Neural cell (in vitro differentiated cells): ENCODE data around the gene SMTNL1. TPM values are rescaled to one million over a fixed set of nuclear protein-coding genes. Genes with fewer than 3 reads are reported as not detected.

Source experiments
- H2AFZ ChIP-seq: fragments of 200-600, 300-800 bp; sonication (generic), shearing (Covaris generic); 2 replicates; pipeline ENCODE4 v1.6.0; 2014; ENCODE audit warnings: low read depth, mild to moderate bottlenecking, antibody characterized with exemption, low read length, moderate library complexity
- H3F3A ChIP-seq: fragments of 200-600 bp; shearing (Covaris generic); 2 replicates; pipeline ENCODE4 v1.6.1; 2016; ENCODE audit warnings: mild to moderate bottlenecking, moderate library complexity, mixed read lengths, antibody characterized with exemption, low read length; ENCODE audit not compliant: insufficient read depth, poor library complexity, severe bottlenecking
- H3K27ac ChIP-seq: fragments of 200-600, 300-800 bp; sonication (generic), shearing (Covaris generic); 2 replicates; pipeline ENCODE4 v1.5.1; 2014; ENCODE audit warnings: mild to moderate bottlenecking, low read length, moderate library complexity
- H3K27me3 ChIP-seq: fragments of 300-800, 200-600 bp; sonication (generic), shearing (Covaris generic); 2 replicates; pipeline ENCODE4 v1.6.0; 2014; ENCODE audit warnings: mild to moderate bottlenecking, low read depth, low read length, moderate library complexity; ENCODE audit not compliant: insufficient read depth
- H3K36me3 ChIP-seq: fragments of 300-800, 200-600 bp; sonication (generic), shearing (Covaris generic); 2 replicates; pipeline ENCODE4 v1.5.1; 2014; ENCODE audit warnings: mild to moderate bottlenecking, antibody characterized with exemption, low read length, moderate library complexity; ENCODE audit not compliant: insufficient read depth
- H3K4me2 ChIP-seq: fragments of 300-800, 200-600 bp; sonication (generic), shearing (Covaris generic); 2 replicates; pipeline ENCODE4 v1.6.0; 2014; ENCODE audit warnings: mild to moderate bottlenecking, low read length
- H3K4me3 ChIP-seq: fragments of 300-800, 200-600 bp; sonication (generic), shearing (Covaris generic); 2 replicates; pipeline ENCODE4 v1.5.1; 2014; ENCODE audit warnings: mild to moderate bottlenecking, low read length, moderate library complexity
- H3K79me2 ChIP-seq: fragments of 200-600 bp; shearing (Covaris generic); replicated peaks from 2 replicates; pipeline ENCODE4 v1.6.0; 2014; ENCODE audit warnings: mild to moderate bottlenecking, low read length, moderate library complexity; ENCODE audit not compliant: insufficient read depth
- H3K9ac ChIP-seq: fragments of 300-800, 200-600 bp; sonication (generic), shearing (Covaris generic); 2 replicates; pipeline ENCODE4 v1.6.1; 2016; ENCODE audit warnings: mild to moderate bottlenecking, low read length, mixed read lengths
- H3K9me2 ChIP-seq: fragments of 200-600 bp; shearing (Covaris generic); 2 replicates; pipeline ENCODE4 v1.6.1; 2016; ENCODE audit warnings: mild to moderate bottlenecking, low read length, mixed read lengths; ENCODE audit not compliant: insufficient read depth
- H3K9me3 ChIP-seq: fragments of 200-600, 300-800 bp; sonication (generic), shearing (Covaris generic); 2 replicates; pipeline ENCODE4 v1.6.1; 2016; ENCODE audit warnings: mild to moderate bottlenecking, mixed run types, low read length, moderate library complexity, mixed read lengths
- H4K20me1 ChIP-seq: fragments of 200-600 bp; shearing (Covaris generic); 2 replicates; pipeline ENCODE4 v1.6.1; 2016; ENCODE audit warnings: mild to moderate bottlenecking, mixed run types; ENCODE audit not compliant: insufficient read depth
- EP300 ChIP-seq: fragments of 450-650 bp; conservative IDR thresholded peaks from 2 replicates; pipeline ENCODE4 v1.6.1; 2014; ENCODE audit warnings: antibody characterized with exemption, mild to moderate bottlenecking, moderate library complexity; ENCODE audit not compliant: poor library complexity, severe bottlenecking
- EZH2 ChIP-seq: fragments of 200-600, 300-800 bp; shearing (Covaris generic), sonication (generic); IDR thresholded peaks from 2 replicates; pipeline ENCODE4 v1.6.1; 2014; ENCODE audit warnings: antibody characterized with exemption, low read length, borderline replicate concordance, mild to moderate bottlenecking; ENCODE audit not compliant: insufficient read depth, poor library complexity, severe bottlenecking
- MXI1 ChIP-seq: fragments of 450-650 bp; conservative IDR thresholded peaks from 2 replicates; pipeline ENCODE4 v1.6.1; 2014; ENCODE audit warnings: antibody characterized with exemption, mild to moderate bottlenecking; ENCODE audit not compliant: poor library complexity, severe bottlenecking
- POLR2AphosphoS5 ChIP-seq: IDR thresholded peaks from 2 replicates; pipeline ENCODE4 v1.6.1; 2012
- RAD21 ChIP-seq: fragments of 450-650 bp; conservative IDR thresholded peaks from 2 replicates; pipeline ENCODE4 v1.6.1; 2014; ENCODE audit warnings: antibody characterized with exemption, mild to moderate bottlenecking, moderate library complexity
- SMC3 ChIP-seq: fragments of 450-650 bp; conservative IDR thresholded peaks from 2 replicates; pipeline ENCODE4 v1.6.1; 2014; ENCODE audit warnings: antibody characterized with exemption, mild to moderate bottlenecking, moderate library complexity; ENCODE audit not compliant: poor library complexity
- TAF1 ChIP-seq: IDR thresholded peaks from 2 replicates; pipeline ENCODE4 v1.6.1; 2012; ENCODE audit warnings: low read depth
- polyA plus RNA-seq: library from polyadenylated mRNA; depleted of rRNA; stranded (reverse); fragments of >200 nt; gene quantifications from 2 replicates; pipeline ENCODE4 v1.2.3, GENCODE V29; 2014
- TF ChIP-seq, protein P1 (sequence below): IDR thresholded peaks from 2 replicates; pipeline ENCODE4 v1.6.1; 2012; ENCODE audit warnings: borderline replicate concordance
- TF ChIP-seq, protein P2 (sequence below): fragments of 450-650 bp; IDR thresholded peaks from 2 replicates; pipeline ENCODE4 v1.5.1; 2014; ENCODE audit warnings: antibody characterized with exemption, mild to moderate bottlenecking, moderate library complexity; ENCODE audit not compliant: poor library complexity, severe bottlenecking

SMTNL1 gene
- polyA plus RNA-seq, 1 donor from 2014 or later = not detected

DNA sequence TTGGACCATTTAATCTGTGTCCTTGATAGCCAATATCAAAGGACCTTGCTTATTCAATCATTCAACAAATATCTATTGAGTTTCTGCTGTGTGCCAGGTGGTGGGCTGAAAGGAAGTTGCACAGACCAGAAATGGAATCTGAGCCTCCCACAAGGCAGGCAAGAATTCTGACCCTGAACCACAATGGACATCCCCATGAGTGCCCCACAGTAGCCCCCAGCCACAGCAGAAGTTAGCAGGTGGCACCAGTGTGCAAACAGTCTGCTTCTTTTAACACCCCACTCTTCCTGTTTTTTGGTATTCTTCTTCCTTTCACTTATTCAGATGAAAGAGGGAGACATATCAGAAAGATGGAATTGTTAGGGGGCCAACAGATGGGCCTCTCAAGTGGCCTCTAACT is 47.9 kb downstream of the SMTNL1 start:
- Histone ChIP-seq H3F3A (no peaks in the 10 kb centered on the region), H3K36me3 (no peaks in the 10 kb centered on the region), H3K9ac (no peak overlapping the region), H3K4me3 (no peak overlapping the region), H3K9me3 (no peaks in the 10 kb centered on the region), H3K27me3 (no peaks in the 10 kb centered on the region), H4K20me1 (no peaks in the 10 kb centered on the region), H3K27ac (no peak overlapping the region), H3K4me2 (no peak overlapping the region), H3K79me2 (no peaks in the 10 kb centered on the region), H2AFZ (no peak overlapping the region), H3K9me2 (no peaks in the 10 kb centered on the region)
- TF ChIP-seq SMC3 (no peak), POLR2AphosphoS5 (no peak), MXI1 (no peak), TAF1 (no peak), EZH2 (no peak), EP300 (no peak), RAD21 (no peak)
- TF ChIP-seq, protein P1, sequence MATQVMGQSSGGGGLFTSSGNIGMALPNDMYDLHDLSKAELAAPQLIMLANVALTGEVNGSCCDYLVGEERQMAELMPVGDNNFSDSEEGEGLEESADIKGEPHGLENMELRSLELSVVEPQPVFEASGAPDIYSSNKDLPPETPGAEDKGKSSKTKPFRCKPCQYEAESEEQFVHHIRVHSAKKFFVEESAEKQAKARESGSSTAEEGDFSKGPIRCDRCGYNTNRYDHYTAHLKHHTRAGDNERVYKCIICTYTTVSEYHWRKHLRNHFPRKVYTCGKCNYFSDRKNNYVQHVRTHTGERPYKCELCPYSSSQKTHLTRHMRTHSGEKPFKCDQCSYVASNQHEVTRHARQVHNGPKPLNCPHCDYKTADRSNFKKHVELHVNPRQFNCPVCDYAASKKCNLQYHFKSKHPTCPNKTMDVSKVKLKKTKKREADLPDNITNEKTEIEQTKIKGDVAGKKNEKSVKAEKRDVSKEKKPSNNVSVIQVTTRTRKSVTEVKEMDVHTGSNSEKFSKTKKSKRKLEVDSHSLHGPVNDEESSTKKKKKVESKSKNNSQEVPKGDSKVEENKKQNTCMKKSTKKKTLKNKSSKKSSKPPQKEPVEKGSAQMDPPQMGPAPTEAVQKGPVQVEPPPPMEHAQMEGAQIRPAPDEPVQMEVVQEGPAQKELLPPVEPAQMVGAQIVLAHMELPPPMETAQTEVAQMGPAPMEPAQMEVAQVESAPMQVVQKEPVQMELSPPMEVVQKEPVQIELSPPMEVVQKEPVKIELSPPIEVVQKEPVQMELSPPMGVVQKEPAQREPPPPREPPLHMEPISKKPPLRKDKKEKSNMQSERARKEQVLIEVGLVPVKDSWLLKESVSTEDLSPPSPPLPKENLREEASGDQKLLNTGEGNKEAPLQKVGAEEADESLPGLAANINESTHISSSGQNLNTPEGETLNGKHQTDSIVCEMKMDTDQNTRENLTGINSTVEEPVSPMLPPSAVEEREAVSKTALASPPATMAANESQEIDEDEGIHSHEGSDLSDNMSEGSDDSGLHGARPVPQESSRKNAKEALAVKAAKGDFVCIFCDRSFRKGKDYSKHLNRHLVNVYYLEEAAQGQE = no peak
- TF ChIP-seq, protein P2, sequence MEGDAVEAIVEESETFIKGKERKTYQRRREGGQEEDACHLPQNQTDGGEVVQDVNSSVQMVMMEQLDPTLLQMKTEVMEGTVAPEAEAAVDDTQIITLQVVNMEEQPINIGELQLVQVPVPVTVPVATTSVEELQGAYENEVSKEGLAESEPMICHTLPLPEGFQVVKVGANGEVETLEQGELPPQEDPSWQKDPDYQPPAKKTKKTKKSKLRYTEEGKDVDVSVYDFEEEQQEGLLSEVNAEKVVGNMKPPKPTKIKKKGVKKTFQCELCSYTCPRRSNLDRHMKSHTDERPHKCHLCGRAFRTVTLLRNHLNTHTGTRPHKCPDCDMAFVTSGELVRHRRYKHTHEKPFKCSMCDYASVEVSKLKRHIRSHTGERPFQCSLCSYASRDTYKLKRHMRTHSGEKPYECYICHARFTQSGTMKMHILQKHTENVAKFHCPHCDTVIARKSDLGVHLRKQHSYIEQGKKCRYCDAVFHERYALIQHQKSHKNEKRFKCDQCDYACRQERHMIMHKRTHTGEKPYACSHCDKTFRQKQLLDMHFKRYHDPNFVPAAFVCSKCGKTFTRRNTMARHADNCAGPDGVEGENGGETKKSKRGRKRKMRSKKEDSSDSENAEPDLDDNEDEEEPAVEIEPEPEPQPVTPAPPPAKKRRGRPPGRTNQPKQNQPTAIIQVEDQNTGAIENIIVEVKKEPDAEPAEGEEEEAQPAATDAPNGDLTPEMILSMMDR = no peak

DNA sequence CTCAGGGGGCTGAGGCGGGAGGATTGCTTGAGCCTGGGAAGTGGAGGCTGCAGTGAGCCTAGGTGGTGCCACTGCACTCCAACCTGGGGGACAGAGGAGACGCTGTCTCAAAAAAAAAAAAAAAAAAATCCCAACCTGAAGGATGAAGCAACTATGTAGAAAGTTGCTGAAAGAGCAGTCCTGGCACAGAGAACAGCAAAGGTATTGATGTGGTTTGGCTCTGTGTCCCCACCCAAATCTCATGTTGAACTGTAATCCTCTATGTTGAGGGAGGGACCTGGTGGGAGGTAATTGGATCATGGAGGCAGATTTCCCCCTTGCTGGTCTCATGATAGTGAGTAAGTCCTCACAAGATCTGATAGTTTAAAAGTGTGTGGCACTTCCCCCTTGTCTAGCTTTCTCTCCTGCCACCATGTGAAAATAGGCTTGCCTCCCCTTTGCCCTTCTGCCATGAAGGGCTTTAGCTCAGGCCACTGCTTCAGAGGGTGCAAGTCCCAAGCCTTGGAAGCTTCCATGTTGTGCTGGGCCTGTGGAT is 49.4 kb downstream of the SMTNL1 start:
- H3K9me2 ChIP-seq = no peaks in the 10 kb centered on the region
- no peaks in the 10 kb centered on the region for H3K79me2 ChIP-seq
- no peaks in the 10 kb centered on the region for H3K36me3 ChIP-seq
- no peaks in the 10 kb centered on the region for H4K20me1 ChIP-seq
- H3K27me3 ChIP-seq = no peaks in the 10 kb centered on the region
- no peak overlapping the region for H2AFZ ChIP-seq
- no peak overlapping the region for H3K4me3 ChIP-seq
- no peak overlapping the region for H3K27ac ChIP-seq
- no peaks in the 10 kb centered on the region for H3F3A ChIP-seq
- H3K9me3 ChIP-seq = no peaks in the 10 kb centered on the region
- TF ChIP-seq TAF1 (no peak), EZH2 (no peak), SMC3 (no peak), EP300 (no peak), POLR2AphosphoS5 (no peak)
- TF ChIP-seq, protein P2 = no peak
- no peak overlapping the region for H3K4me2 ChIP-seq
- no peak overlapping the region for H3K9ac ChIP-seq
